Naive thymus-derived CD4-positive, alpha-beta T cell (primary cell): ENCODE data around the gene DENND1A. TPM values are rescaled to one million over a fixed set of nuclear protein-coding genes. Genes with fewer than 3 reads are reported as not detected.
A peak's percentile ranks its signal among the peaks of the same experiment; 100 is the strongest.

Experiments used
- ATAC-seq: fragments of 150-1000 bp; cut with Tn5 transposase; 2 replicates; pipeline ENCODE4 v1.10.0; 2021; ENCODE audit warnings: mild to moderate bottlenecking, moderate library complexity
- CTCF ChIA-PET: fragments of 350-600 bp; sonication (Branson Sonifier 250); formaldehyde crosslinking; loops from one replicate; lab custom pipeline; 2021; ENCODE audit warnings: antibody characterized with exemption; lab: Charles Lee
- POLR2A ChIA-PET: fragments of 350-600 bp; sonication (Branson Sonifier 250); formaldehyde crosslinking; loops from one replicate; lab custom pipeline; 2021; ENCODE audit warnings: antibody characterized with exemption, inconsistent platforms; lab: Charles Lee
- DNase-seq, 9 donors: peaks; one replicate each; pipeline versions ENCODE4 v3.0.0 to v3.0.0-alpha.2; 2020 to 2022; ENCODE audit warnings: mixed read lengths in 1 of 9
- H3K27ac ChIP-seq: one replicate; pipeline ENCODE4 v1.7.0; 2013; ENCODE audit warnings: mild to moderate bottlenecking, low read depth, low read length, moderate library complexity
- H3K27me3 ChIP-seq, 2 donors: one replicate each; pipeline ENCODE4 v1.7.0; 2013; ENCODE audit warnings: low read length in 2 of 2, mild to moderate bottlenecking in 2 of 2, moderate library complexity in 2 of 2; ENCODE audit not compliant: control insufficient read depth in 2 of 2, insufficient read depth in 2 of 2
- H3K36me3 ChIP-seq, 3 experiments: 1 replicate in 2 of 3; 2 replicates in 1 of 3; pipeline ENCODE4 v1.7.0; 2013; ENCODE audit warnings: low read length in 3 of 3, mild to moderate bottlenecking in 3 of 3, moderate library complexity in 1 of 3; ENCODE audit not compliant: insufficient read depth in 3 of 3, control insufficient read depth in 2 of 3
- H3K4me1 ChIP-seq, 2 donors: one replicate each; pipeline ENCODE4 v1.7.0; 2013; ENCODE audit warnings: low read length in 2 of 2, mild to moderate bottlenecking in 2 of 2, moderate library complexity in 1 of 2; ENCODE audit not compliant: control insufficient read depth in 2 of 2, insufficient read depth in 2 of 2
- H3K4me3 ChIP-seq: 2 replicates; pipeline ENCODE4 v1.7.0; 2013; ENCODE audit warnings: mild to moderate bottlenecking, low read length
- H3K9me3 ChIP-seq, 3 experiments: 1 replicate in 2 of 3; 2 replicates in 1 of 3; pipeline ENCODE4 v1.7.0; 2013; ENCODE audit warnings: low read length in 3 of 3; ENCODE audit not compliant: control insufficient read depth in 2 of 3
- H3K27ac Mint-ChIP-seq, 9 donors: one replicate each; pipeline ENCODE4 v1.8.0; 2020 to 2022; ENCODE audit warnings: mixed read lengths in 9 of 9, mild to moderate bottlenecking in 8 of 9, moderate library complexity in 5 of 9, inconsistent platforms in 2 of 9
- H3K27me3 Mint-ChIP-seq, 5 donors: one replicate each; pipeline ENCODE4 v1.8.0; 2021 to 2022; ENCODE audit warnings: mixed read lengths in 5 of 5, mild to moderate bottlenecking in 1 of 5
- H3K36me3 Mint-ChIP-seq, 5 donors: one replicate each; pipeline ENCODE4 v1.8.0; 2020 to 2022; ENCODE audit warnings: mixed read lengths in 5 of 5, mild to moderate bottlenecking in 3 of 5, inconsistent platforms in 1 of 5
- H3K4me1 Mint-ChIP-seq, 7 donors: one replicate each; pipeline ENCODE4 v1.8.0; 2020 to 2022; ENCODE audit warnings: mixed read lengths in 7 of 7, mild to moderate bottlenecking in 3 of 7, inconsistent platforms in 1 of 7
- H3K4me3 Mint-ChIP-seq, 10 donors: one replicate each; pipeline ENCODE4 v1.8.0; 2020 to 2022; ENCODE audit warnings: mild to moderate bottlenecking in 10 of 10, mixed read lengths in 10 of 10, moderate library complexity in 6 of 10, inconsistent platforms in 2 of 10
- H3K9me3 Mint-ChIP-seq, 11 donors: one replicate each; pipeline ENCODE4 v1.8.0; 2020 to 2022; ENCODE audit warnings: mixed read lengths in 11 of 11, mild to moderate bottlenecking in 4 of 11, inconsistent platforms in 1 of 11, moderate library complexity in 1 of 11
- intact Hi-C, 2 donors: fragments of 100-400 bp; cut with micrococcal nuclease; formaldehyde crosslinking; loops; one replicate each; pipeline ENCODE4 v1.15.1; 2023
- polyA plus RNA-seq, 2 donors: library from polyadenylated mRNA; unstranded; fragments of 300-500 nt; fragmentation: Illumina TruSeq; gene quantifications; one replicate each; pipeline ENCODE4 v1.2.3, GENCODE V29; 2021
- total RNA-seq, 6 experiments: library from RNA in 5 of 6; stranded (reverse) in 5 of 6; gene quantifications; 1 replicate in 5 of 6; 2 replicates in 1 of 6; pipeline ENCODE4 v1.2.3 and lab custom pipeline; 2021 to 2026

Gene DENND1A
- total and polyA plus RNA-seq, 7 experiments from 2014 or later = 4.6 to 41.1 (median 16.5) TPM

DNA sequence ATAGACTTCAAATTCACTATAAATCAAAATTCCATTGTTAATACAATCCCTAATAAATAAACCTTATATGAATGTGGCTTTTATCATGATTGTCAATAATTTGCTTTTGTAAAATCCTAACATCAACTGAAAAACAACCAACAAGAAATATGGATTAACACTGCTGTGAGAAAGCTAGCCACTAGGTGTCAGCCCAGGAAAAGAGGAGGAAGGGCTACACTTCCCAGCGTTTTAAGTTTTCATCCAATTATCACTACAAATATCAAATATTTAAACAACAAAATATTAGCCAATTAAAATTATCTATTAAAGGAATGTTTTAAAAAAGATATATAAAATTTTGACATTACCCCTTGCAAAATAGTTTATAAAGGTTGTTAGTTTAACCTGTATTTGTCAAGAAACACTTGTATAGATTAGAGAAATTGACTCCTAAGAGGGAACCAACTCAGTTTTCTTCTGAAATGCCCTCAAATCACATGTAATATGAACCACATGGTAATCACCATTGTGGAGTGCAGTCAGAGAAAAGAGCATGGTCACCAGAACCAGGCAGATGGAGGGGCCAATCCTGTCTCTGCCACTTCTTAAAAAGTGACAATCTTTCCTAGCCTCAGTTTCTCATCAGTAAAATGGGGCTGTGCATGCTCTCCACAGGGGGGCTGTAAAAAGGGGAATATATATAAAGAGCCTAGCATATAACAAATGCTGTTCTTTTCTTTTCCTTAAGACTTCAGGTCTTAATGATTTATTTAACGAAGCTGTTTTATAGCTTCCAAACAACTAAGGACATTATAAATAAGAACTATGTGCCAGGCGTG is 385.7 kb downstream of the DENND1A start:
- ATAC-seq = no peak
- H3K9me3 Mint-ChIP-seq = no peaks in the 10 kb centered on the region
- no peak overlapping the region for H3K4me3 ChIP-seq
- POLR2A ChIA-PET = no interaction called here
- H3K4me3 Mint-ChIP-seq = no peak overlapping the region
- H3K27ac ChIP-seq = no peak overlapping the region
- peak in 4 of 9 donors; percentile 3 to 11 (median 6) for DNase-seq
- no peak overlapping the region for H3K27ac Mint-ChIP-seq
- no peaks in the 10 kb centered on the region for H3K27me3 Mint-ChIP-seq
- H3K36me3 Mint-ChIP-seq = peaks cover 1 to 21% (median 5%) of the 10 kb centered on the region in 5 donors
- H3K36me3 ChIP-seq = no peaks in the 10 kb centered on the region
- peaks cover 0 to 6% (median 0%) of the 10 kb centered on the region in 7 donors for H3K4me1 Mint-ChIP-seq
- no peaks in the 10 kb centered on the region for H3K4me1 ChIP-seq
- no peaks in the 10 kb centered on the region for H3K9me3 ChIP-seq
- CTCF ChIA-PET = interaction anchor here (0.9 to 2.0 kb wide), 2 partner anchors 496 to 993 kb away, joined by 4 to 7 read pairs; no protein-coding TSS in a partner anchor
- no peaks in the 10 kb centered on the region for H3K27me3 ChIP-seq
- intact Hi-C loops = loop anchor here in 1 of 2 donors (1.0 to 5.0 kb wide), 2 partner anchors 453 to 497 kb away; no protein-coding TSS in a partner anchor

DNA sequence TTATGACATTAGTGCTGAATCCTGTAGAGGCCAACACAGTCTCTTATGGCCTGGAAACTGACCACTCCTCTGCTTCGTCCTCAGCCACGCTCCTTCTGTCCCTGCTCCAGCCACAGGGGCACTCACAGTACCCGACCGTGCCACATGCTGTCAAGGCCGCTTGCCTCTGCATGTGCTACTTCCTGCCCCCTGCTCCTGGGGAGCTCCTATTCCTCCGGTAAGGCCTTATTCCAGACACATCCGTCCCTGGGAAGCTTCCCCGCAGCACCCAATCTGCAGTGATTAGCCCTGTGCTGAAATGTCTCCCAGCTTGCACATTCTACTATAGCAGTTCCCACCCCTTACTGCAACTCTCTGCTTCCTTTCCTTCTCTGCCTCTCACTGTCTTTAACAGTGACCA is 386.4 kb downstream of the DENND1A start:
- DNase-seq (no peak), ATAC-seq (no peak)
- intact Hi-C loops = loop anchor here in 1 of 2 donors (5.0 kb wide), 1 partner anchor 454 kb away; no protein-coding TSS in a partner anchor
- Mint-ChIP-seq H3K4me3 (no peak overlapping the region), H3K9me3 (no peaks in the 10 kb centered on the region), H3K4me1 (peaks cover 0 to 8% (median 0%) of the 10 kb centered on the region in 7 donors), H3K36me3 (peaks cover 1 to 21% (median 4%) of the 10 kb centered on the region in 5 donors), H3K27ac (no peak overlapping the region), H3K27me3 (no peaks in the 10 kb centered on the region)
- Histone ChIP-seq H3K4me1 (no peaks in the 10 kb centered on the region), H3K36me3 (no peaks in the 10 kb centered on the region), H3K4me3 (no peak overlapping the region), H3K27me3 (no peaks in the 10 kb centered on the region), H3K27ac (no peak overlapping the region), H3K9me3 (no peaks in the 10 kb centered on the region)
- CTCF ChIA-PET = interaction anchor here (2.0 kb wide), 1 partner anchor 993 kb away, joined by 7 read pairs; no protein-coding TSS in a partner anchor
- POLR2A ChIA-PET = no interaction called here

DNA sequence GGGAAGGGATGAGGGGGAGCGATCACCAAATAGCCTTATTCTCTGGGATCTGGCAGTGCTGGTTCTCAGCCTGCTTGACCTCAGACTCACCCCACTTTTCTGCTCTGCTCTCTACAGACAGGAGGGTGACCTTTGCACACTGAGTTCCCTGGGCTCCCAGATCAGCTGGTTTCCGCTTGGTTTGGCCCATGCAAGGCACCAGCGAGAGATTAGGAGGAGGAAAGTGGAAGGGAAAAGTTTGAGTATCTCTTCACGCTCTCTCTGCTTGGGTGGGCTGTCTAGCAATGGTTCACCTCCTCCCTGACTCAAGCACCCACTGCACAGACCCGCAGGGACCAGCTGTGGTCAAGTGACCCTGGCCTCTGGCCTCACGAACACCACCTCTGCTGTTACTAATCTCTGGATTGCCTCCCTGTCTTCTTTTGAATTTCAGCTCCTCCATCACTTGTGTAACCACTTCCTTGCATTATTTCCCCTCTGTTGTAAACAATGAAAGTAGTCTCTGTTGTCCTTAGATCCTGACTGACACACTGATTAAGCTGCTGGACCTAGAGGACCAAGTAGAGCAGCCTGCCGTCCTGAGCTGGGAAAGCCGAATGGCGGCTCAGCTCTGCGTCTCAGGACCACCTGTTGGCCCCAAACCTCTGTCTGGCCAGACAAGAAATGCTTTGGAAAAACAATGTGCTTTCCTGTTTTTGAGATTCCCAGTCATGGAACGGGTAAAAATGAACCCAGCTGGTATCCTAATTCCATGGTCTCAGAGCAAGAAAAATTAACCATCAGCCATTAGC is 387.3 kb downstream of the DENND1A start:
- Mint-ChIP-seq H3K9me3 (no peaks in the 10 kb centered on the region), H3K36me3 (peaks cover 0 to 12% (median 3%) of the 10 kb centered on the region in 5 donors), H3K4me3 (no peak overlapping the region), H3K4me1 (peaks cover 0 to 8% (median 0%) of the 10 kb centered on the region in 7 donors), H3K27me3 (peaks cover 0 to 3% (median 0%) of the 10 kb centered on the region in 5 donors), H3K27ac (peak overlapping the region in 1 of 9 donors; percentile 81)
- intact Hi-C loops = loop anchor here in 1 of 2 donors (5.0 kb wide), 1 partner anchor 455 kb away; no protein-coding TSS in a partner anchor
- ATAC-seq = no peak
- Histone ChIP-seq H3K4me1 (no peaks in the 10 kb centered on the region), H3K4me3 (no peak overlapping the region), H3K27me3 (no peaks in the 10 kb centered on the region), H3K36me3 (no peaks in the 10 kb centered on the region), H3K27ac (no peak overlapping the region), H3K9me3 (no peaks in the 10 kb centered on the region)
- ChIA-PET CTCF (interaction anchor here (2.0 kb wide), 1 partner anchor 994 kb away, joined by 7 read pairs; no protein-coding TSS in a partner anchor), POLR2A (no interaction called here)
- no peak for DNase-seq

DNA sequence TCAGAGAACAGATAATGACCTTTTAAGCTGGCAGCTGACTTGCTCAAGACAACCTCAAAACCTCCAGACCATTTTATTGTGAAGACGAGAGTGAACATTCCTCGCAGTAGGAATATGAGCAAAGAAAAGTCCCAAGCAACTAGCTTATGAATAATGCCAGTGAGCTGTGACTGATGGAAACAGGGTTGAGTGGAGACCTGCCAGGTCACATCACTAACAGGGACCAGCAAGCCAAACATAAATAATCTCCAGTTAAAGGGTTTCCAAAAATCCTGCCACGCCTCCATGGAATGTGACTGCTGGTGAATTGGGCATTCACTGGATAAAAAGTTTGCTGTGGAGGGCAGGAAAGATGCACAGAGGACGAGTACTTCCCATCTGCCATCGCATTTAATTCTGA is 388.5 kb downstream of the DENND1A start:
- Mint-ChIP-seq H3K4me1 (peaks cover 0 to 16% (median 6%) of the 10 kb centered on the region in 7 donors), H3K4me3 (no peak overlapping the region), H3K9me3 (no peaks in the 10 kb centered on the region), H3K27ac (no peak overlapping the region), H3K36me3 (peaks cover 0 to 9% (median 3%) of the 10 kb centered on the region in 5 donors), H3K27me3 (peaks cover 0 to 4% (median 0%) of the 10 kb centered on the region in 5 donors)
- no peaks in the 10 kb centered on the region for H3K27me3 ChIP-seq
- ChIA-PET CTCF (no interaction called here), POLR2A (no interaction called here)
- H3K27ac ChIP-seq = no peak overlapping the region
- H3K4me3 ChIP-seq = no peak overlapping the region
- H3K36me3 ChIP-seq = no peaks in the 10 kb centered on the region
- H3K9me3 ChIP-seq = no peaks in the 10 kb centered on the region
- DNase-seq (no peak), ATAC-seq (no peak)
- intact Hi-C loops = loop anchor here in 1 of 2 donors (5.0 kb wide), 1 partner anchor 456 kb away; no protein-coding TSS in a partner anchor
- peaks cover 0 to 5% of the 10 kb centered on the region in 2 donors for H3K4me1 ChIP-seq

DNA sequence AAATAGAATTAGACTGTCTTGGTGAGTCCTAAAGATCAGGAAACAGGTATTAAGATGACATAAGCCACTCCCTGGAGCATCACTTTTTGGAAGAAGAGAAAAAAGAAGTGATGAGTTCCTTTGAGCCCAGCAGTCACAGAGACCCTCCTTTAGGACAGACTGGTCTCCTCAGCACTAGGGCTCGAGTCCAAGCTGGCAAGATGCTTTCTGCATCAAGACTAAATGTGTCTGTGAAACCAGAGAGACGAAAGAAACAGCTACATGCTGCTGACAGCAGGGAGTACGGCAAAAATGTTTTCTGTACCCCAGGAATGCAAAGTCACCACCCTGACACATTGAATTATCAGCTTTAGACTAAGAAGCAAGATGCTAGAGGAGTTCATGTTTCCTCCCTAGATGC is 389.5 kb downstream of the DENND1A start:
- no peak overlapping the region for H3K27ac ChIP-seq
- ATAC-seq (no peak), DNase-seq (no peak)
- Mint-ChIP-seq H3K27ac (no peak overlapping the region), H3K9me3 (peaks cover 0 to 4% (median 0%) of the 10 kb centered on the region in 11 donors), H3K4me3 (no peak overlapping the region), H3K27me3 (peaks cover 0 to 4% (median 0%) of the 10 kb centered on the region in 5 donors), H3K36me3 (peaks cover 0 to 13% (median 8%) of the 10 kb centered on the region in 5 donors), H3K4me1 (peaks cover 0 to 18% (median 7%) of the 10 kb centered on the region in 7 donors)
- intact Hi-C loops = loop anchor here in 1 of 2 donors (5.0 kb wide), 1 partner anchor 457 kb away; no protein-coding TSS in a partner anchor
- no peak overlapping the region for H3K4me3 ChIP-seq
- ChIA-PET CTCF (no interaction called here), POLR2A (no interaction called here)
- H3K4me1 ChIP-seq = peaks cover 0 to 5% of the 10 kb centered on the region in 2 donors
- no peaks in the 10 kb centered on the region for H3K9me3 ChIP-seq
- no peaks in the 10 kb centered on the region for H3K36me3 ChIP-seq
- no peaks in the 10 kb centered on the region for H3K27me3 ChIP-seq

DNA sequence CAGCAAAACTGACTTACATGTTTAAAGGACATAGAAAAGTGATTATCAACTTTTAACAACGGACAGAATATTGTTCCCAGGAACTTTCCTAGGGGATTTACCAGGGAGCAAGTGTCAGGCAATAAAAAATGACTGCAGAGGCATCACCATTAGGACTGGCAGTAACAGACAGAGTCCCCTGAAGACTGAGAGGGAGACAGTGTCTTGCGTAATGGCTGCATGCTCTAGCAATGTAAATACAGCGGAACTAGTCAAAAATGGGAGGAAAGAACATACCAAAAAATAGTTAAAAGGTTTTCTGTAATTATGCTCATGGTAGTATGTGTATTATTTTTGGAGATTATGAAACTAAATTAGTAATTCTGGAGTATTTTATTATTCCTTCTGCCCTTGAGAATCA is 392.1 kb downstream of the DENND1A start:
- Histone ChIP-seq H3K4me3 (no peak overlapping the region), H3K27me3 (no peaks in the 10 kb centered on the region), H3K27ac (no peak overlapping the region), H3K4me1 (peaks cover 0 to 5% of the 10 kb centered on the region in 2 donors), H3K36me3 (no peaks in the 10 kb centered on the region), H3K9me3 (no peaks in the 10 kb centered on the region)
- H3K9me3 Mint-ChIP-seq = peaks cover 0 to 11% (median 2%) of the 10 kb centered on the region in 11 donors
- intact Hi-C loops = no loop called here
- H3K27ac Mint-ChIP-seq = no peak overlapping the region
- ChIA-PET POLR2A (no interaction called here), CTCF (no interaction called here)
- H3K27me3 Mint-ChIP-seq = peaks cover 0 to 4% (median 0%) of the 10 kb centered on the region in 5 donors
- no peak for ATAC-seq
- no peak overlapping the region for H3K4me3 Mint-ChIP-seq
- peaks cover 0 to 35% (median 24%) of the 10 kb centered on the region in 5 donors for H3K36me3 Mint-ChIP-seq
- peaks cover 0 to 13% (median 7%) of the 10 kb centered on the region in 7 donors for H3K4me1 Mint-ChIP-seq
- DNase-seq = no peak
